HG02642 (cell line): ENCODE results near the gene TRAF4.
A peak's percentile ranks its signal among the peaks of the same experiment; 100 is the strongest.
"Not testable (repeated sequence)": the region's sequence is repeated elsewhere in the genome, so short reads cannot be mapped to it uniquely, and the experiment has no call there.

Experiments
- ATAC-seq: cut with Tn5 transposase; IDR thresholded peaks from one replicate; pipeline ENCODE4 v1.9.1; 2021; ENCODE audit warnings: mild to moderate bottlenecking; ENCODE audit not compliant: unreplicated experiment, poor library complexity

The TRAF4 gene

DNA sequence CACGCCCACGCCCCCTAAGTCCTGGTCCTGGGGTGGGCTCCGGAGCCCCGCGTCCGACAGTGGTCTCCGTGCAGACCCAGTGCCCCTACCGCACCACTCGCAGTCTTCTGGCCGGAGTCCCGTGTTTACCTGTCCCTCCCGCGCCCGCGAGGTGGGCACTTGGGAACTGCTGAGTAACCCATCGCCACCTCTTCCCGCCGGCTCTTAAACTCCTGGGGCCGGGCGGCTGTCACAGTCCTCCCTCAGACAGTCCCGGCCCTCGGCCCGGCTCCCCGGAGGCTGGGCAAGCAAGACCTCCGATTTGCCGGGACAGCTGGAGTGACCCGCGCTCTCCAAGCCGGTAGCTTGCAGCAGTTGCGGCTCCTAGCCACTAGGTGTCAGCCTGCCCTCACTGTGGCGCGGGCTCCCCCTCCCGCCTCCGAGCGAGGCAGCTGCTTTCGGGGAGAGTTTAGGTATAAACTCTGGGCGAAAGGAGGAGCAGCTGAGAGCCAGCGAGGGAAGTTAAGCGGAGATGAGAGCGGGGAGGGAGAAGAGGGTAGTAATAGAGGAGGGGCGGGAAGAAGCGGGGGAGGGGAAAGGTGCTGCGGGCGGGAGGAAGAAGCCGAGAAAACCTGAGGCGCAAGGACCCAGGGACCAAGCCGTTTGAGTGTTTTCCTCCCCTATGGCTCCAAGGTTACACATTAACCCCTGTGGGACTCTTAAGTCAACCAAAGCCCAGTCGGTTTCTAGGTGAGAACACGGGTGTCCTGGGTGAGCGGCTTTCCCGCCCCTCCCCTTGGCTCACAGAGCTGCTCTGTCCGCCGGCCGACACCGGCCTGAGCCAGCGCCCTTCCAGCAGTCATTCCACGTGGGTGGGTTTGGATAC is 17.0 kb upstream of the TRAF4 start:
- peak; percentile 43 for ATAC-seq

DNA sequence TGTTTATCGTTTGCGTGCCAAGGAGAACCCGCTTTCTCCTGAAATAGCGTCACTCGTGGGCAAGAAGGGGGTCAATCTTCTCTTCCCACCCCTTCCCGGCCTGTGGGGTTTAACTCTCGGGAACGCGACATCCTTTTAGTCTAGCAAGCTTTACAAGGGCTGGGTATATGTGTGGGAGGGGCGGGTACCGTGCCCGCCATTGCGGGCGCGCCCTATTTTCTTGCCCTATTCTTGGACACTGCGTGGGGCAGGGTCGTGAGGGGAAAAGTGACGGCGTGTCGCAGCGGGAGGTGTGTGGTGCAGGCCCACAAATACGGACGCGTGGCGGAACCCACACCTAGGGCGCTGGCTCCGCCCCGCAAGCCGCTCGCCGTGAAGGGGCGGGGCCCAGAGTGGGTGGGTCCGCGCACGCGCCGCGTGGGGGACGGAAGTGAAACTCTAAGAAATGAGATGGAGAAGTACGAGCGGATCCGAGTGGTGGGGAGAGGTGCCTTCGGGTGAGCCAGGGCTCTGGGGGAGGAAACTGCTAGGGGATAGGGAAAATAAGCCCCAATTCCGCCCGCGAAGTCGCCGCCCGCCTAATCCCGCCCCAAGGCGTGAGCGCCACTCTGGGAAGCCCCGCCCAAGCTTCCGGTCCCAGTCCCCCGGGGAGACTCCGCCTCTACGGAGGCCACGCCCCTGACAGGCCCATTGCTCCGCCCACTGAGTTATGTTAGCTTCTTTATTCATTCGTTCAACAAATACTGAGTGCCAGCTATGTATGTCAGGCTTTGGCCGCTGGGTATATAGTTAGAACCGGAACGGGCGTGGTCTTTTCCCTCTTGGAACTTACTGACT is 15.2 kb upstream of the TRAF4 start, which contains the start of gene NEK8:
TSS of gene NEK8 (plus strand) at position 425 of the 837 bp plus-strand sequence. CDS start at position 451, 26 bp downstream.
- ATAC-seq, result peak; percentile 49

DNA sequence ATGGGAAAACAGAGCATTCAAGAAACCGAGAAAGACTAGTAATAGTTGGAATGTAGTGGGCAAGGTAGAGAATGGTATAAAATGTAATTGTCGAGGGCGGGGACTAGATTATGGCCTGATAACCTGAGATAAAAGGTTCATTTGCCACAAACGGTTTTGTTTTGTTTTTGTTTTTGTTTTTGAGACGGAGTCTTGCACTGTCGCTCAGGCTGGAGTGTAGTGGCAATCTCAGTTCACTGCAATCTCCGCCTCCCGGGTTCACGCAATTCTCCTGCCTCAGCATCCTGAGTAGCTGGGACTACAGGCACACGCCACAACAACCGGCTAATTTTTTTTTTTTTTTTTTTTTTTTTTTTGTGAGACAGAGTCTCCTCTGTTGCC is 13.9 kb upstream of the TRAF4 start:
- ATAC-seq, result no peak

DNA sequence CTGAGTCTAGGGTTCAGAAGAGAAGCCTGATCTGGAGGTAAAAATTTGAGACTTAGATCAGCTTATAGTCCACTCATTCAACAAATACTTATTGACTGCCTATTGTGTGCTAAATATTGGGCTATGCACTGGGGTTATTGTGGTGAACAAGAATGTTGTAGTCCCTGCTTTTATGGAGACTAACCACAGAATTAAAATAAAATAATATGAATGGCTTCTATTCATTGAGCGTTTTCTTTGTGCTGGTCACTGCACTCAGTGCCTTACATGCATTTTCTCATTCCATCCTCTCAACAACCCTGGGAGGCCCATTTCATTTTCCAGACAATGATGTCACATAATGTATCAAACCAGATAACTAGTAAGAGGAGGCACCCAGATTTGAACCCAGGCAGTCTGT is 10.5 kb upstream of the TRAF4 start:
- no peak for ATAC-seq

DNA sequence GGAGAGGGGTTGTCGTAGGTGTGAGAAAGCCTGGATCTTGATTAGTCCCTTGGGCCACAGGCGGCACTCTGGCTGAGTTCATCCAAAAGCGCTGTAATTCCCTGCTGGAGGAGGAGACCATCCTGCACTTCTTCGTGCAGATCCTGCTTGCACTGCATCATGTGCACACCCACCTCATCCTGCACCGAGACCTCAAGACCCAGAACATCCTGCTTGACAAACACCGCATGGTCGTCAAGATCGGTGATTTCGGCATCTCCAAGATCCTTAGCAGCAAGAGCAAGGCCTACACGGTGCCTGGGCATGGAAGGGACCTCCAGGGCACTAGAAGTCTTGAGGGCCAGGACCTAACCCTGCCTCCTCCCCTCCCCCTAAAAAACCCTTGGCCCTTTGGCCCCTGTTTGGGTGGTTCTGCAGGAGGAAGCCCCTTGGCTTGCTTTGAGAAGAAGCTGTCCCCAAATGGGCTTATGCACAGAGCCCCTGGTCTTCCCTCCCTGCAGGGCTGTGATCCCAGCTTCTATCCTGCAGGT is 9.0 kb upstream of the TRAF4 start:
- no peak for ATAC-seq

DNA sequence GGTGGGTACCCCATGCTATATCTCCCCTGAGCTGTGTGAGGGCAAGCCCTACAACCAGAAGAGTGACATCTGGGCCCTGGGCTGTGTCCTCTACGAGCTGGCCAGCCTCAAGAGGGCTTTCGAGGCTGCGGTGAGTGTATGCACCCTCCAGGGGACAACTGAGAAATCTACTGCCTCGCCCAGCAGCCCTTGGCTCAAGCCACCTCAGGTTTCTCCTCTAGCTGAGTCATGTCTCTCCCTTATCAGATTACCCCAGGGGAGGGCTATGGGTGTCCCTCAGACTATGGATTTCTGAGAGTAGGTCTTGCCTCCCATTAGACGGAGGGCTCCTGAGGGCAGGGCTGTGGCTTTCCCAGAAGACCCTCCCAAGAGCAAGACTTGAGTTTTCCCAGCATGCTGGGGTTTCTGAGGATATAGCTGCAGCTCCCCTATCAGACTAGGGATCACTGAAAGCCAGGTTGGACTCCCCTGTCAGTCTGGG is 8.5 kb upstream of the TRAF4 start:
- no peak for ATAC-seq

DNA sequence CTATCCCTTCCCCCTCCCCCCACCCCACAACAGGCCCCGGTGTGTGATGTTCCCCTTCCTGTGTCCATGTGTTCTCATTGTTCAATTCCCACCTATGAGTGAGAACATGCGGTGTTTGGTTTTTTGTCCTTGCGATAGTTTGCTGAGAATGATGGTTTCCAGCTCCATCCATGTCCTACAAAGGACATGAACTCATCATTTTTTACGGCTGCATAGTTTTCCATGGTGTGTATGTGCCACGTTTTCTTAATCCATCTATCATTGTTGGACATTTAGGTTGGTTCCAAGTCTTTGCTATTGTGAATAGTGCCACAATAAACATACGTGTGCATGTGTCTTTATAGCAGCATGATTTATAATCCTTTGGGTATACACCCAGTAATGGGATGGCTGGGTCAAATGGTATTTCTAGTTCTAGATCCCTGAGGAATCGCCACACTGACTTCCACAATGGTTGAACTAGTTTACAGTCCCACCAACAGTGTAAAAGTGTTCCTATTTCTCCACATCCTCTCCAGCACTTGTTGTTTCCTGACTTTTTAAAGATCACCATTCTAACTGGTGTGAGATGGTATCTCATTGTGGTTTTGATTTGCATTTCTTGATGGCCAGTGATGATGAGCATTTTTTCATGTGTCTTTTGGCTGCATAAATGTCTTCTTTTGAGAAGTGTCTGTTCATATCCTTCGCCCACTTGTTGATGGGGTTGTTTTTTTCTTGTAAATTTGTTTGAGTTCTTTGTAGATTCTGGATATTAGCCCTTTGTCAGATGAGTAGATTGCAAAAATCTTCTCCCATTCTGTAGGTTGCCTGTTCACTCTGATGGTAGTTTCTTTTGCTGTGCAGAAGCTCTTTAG is 7.7 kb upstream of the TRAF4 start:
- ATAC-seq, result not testable (repeated sequence)

DNA sequence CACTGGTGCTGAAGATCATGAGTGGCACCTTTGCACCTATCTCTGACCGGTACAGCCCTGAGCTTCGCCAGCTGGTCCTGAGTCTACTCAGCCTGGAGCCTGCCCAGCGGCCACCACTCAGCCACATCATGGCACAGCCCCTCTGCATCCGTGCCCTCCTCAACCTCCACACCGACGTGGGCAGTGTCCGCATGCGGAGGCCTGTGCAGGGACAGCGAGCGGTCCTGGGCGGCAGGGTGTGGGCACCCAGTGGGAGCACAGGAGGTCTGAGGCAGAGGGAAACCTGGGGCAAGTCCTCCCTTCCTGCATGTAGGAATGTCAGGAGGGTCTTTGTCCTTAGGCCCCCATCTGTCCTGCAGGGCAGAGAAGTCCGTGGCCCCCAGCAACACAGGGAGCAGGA is 6.5 kb upstream of the TRAF4 start:
- ATAC-seq, result no peak

DNA sequence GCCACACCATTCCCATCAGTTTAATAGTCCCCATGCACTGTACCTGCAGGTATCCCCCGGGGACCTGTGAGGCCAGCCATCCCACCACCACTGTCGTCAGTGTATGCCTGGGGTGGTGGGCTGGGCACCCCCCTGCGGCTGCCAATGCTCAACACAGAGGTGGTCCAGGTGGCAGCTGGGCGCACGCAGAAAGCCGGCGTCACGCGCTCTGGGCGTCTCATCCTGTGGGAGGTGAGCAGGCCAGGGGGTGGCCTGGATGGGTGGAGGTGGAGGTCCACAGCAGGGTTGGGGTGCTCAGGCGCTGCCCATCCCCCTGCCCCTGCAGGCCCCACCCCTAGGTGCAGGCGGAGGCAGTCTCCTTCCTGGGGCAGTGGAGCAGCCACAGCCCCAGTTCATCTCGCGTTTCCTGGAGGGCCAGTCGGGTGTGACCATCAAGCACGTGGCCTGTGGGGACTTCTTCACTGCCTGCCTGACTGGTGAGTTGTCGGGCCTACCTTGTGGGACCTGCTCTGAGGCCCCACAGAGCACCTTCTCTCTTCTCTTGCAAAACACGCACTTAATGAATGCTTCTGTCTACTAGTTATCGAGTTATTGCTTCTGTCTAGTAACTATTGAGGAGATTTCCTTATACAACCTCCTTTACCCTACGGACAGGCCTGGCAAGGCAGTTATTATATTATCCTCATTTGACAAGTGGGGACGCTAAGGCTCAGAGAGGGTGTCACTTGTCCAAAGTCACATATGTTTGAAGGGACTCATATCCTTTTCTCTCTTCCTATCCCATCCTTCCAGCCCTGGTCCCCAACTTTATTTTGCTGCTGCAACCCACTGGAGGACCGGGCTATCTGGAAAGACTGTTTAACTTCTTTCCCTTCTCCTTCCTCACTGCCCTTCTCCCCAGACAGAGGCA is 5.8 kb upstream of the TRAF4 start:
- peak; percentile 63 for ATAC-seq

DNA sequence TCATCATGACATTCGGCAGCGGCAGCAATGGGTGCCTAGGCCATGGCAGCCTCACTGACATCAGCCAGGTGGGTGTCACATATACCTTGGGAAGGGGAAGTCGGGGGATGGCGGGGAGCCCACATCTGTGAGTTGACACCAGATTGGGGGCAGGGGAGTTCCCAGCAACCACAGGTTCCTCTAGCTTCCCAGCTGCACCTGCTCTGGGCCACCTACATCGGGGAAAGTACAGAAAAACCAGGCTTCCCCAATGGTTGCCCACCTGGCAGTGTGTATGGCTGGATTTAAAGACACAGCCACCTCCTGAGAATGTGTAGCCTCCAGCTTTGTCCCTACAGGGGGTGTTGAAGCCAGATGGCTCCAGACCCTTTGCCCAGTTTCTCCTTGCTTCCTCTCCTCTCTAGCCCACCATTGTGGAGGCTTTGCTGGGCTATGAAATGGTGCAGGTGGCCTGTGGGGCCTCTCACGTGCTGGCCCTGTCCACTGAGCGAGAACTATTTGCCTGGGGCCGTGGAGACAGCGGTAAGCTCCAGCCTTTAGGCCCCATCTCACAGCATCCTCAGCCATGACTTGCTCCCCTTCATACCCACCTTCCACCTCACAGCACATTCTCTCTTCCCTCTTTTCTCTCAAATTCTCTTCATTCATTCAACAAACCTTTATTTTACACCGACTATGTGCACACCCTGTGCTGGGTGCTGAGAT is 5.0 kb upstream of the TRAF4 start:
- peak; percentile 29 for ATAC-seq

DNA sequence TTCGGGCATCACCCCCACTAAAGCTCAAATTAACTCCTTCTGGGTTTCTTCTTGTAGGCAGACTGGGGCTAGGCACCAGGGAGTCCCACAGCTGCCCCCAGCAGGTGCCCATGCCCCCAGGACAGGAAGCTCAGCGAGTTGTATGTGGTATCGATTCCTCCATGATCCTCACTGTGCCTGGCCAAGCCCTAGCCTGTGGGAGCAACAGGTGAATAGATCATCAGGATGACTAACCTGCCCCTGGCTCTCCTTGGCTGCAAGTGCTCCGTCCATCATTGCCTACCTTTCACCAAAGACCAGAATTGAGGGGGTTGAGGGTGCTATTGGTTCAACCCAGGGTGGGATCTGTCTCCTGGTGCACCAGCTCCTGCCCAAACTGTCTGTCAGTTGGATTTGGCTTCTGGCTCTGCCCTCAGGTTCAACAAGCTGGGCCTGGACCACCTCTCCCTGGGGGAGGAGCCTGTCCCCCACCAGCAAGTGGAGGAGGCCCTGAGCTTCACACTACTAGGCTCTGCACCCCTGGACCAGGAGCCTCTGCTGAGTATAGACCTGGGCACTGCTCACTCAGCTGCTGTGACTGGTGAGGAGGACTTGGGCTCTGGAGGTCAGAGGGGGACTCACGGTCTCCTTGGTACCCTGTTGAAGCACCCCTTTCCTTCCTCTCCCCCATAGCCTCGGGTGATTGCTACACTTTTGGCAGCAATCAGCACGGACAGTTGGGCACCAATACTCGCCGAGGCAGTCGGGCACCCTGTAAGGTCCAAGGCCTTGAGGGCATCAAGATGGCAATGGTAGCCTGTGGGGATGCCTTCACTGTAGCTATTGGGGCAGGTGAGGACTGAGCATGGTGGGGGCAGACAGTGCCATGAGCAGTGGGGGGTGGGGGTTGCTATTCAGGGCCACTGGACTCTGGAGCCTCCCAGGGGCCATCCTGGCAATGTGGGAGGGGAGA is 3.1 kb upstream of the TRAF4 start:
- ATAC-seq, result no peak

DNA sequence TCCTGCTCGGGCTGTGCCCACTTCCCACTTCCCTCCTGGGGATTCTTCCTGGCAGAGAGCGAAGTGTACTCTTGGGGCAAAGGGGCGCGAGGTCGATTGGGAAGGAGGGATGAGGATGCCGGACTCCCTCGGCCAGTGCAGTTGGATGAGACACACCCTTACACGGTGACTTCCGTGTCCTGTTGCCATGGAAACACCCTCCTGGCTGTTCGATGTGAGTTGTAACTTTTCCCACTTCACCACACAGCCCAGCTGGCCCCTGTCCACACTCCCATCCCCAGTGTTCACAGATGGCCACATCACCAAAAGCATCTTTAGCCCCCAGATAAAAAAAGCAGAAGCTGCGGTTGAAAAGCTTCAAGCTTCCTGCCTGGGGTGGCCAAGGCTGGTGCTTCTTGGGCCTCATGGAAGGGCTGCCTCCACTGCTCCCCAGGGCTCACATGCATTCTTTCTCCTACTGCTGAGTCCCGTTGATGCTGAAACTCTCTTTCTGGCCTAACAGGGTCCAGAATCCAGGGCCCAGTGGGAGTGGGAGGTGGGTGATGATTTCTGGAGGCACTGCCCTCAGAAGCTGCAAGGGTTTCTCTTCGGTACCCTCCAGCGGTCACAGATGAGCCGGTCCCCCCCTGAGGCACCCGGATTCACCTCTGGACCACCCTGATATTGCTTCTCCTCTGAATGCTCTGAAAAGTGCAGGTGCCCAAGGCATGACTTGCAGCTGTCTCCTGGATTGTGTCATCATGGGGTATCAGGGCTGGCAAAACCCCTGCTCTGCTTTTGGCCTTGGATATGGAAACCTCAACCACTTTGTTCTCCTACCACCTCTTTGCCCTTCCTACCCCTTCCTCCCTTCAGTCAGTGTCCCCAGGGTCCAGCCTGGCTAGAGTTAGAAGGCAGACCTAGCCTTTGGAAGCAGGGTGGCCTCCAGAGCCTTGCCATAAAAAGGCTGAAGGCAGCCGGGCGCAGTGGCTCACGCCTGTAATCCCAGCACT is 2.2 kb upstream of the TRAF4 start:
- ATAC-seq, result no peak

DNA sequence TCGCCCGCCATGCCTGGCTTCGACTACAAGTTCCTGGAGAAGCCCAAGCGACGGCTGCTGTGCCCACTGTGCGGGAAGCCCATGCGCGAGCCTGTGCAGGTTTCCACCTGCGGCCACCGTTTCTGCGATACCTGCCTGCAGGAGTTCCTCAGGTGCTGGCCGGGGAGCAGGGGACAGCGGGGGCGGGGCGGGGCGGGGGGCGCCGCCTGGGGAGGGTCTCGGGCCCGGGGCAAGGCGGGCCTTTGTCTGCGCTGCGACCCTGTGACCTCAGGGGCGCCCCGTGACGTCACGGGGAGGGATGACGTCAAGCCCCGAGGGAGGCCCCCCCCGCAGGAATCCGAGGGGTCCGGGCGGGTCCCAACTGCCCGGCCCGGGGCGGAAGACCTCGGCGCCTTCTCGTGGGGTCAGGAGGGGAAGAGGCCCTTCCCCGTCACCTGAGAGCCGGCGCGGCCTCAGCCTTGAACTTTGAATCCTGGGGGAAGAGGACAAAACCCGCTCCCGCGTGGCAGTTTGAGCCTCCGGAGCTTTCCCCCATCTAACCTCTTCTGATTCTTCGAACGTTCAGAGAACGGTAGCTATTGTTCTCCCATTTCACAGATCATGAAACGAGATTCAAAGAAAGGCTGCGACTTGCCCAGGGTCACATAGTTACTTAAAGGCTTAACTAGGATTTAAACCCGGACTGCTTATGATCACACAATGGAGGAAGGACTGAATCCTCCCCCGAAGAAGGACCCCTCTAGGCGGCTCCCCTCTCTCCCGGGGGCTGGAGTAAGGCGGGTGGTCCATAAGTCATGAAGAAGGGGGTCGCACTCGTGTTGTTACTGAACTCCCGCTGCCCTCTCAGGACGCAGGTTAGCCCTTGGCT is 527 bp downstream of the TRAF4 start:
- ATAC-seq, result peak; percentile 36

DNA sequence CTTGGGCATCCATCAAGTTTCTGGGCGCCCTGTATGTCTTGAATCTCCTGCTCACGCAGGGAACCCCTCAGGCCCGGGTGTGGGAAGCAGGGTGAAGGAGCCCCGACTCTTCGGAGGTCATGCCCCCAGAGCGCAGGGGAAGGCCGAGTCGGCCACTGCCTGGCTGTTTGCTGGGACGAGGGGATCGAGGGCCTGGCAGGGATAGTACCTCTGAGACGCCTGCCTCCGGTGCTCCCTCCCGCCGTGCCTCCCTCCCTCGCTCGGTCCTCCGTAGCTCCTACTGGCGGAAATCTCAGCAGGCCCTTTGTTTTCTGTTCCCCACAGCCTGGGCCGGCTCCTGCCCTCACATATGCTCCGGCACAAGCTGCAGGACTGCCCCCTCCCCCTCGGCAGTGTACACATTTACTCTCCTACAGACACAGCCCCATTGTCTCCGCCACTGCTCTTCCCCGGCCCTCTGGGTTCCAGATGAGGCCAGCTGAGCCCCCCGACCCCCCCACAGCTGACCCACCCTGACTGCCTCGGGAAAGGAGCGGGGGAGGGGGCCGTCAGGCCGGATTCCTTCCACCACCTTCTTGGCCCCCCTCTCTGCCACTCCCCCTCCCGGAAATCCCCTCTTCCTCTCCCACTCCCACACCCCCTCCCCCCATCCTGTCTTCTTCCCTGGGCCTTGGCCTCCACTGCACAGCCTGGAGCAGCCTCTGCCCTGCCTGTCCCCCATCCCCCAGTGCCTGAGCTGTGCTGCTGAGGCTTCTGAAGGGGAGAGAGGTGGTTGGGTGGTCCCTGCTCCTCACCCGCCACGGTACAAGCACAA is 1.4 kb downstream of the TRAF4 start:
- ATAC-seq, result no peak
